GM18511 (cell line): ENCODE results near the gene PHF12.

Source experiments
- ATAC-seq: cut with Tn5 transposase; IDR thresholded peaks from one replicate; pipeline ENCODE4 v1.9.1; 2021; ENCODE audit warnings: mild to moderate bottlenecking, moderate library complexity; ENCODE audit not compliant: unreplicated experiment

PHF12 gene

GRCh38 chr17:28955408-28955807 is 4.1 kb upstream of the PHF12 start:
- no peak for ATAC-seq

DNA sequence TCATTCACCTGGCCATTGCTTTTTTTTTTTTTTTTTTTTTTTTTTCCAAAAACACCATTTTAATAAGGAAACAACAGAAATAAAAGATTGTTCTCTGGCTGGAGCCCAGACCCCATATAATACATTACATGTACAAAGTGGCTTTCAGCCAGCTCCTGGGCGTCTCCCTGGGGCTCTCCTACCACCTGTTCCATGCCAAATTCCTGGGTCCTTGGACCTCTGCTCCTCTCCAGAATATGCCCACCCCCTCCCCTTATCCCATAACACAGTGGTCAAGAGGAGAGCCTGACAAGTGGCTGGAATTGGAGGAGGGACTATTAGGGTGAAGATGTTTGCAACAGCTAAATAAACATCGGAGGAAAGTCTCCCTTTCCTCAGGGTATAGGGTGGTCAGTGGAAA is 3.6 kb upstream of the PHF12 start:
- no peak for ATAC-seq

GRCh38 chr17:28953444-28954118 is 2.3 kb upstream of the PHF12 start:
- no peak for ATAC-seq

DNA sequence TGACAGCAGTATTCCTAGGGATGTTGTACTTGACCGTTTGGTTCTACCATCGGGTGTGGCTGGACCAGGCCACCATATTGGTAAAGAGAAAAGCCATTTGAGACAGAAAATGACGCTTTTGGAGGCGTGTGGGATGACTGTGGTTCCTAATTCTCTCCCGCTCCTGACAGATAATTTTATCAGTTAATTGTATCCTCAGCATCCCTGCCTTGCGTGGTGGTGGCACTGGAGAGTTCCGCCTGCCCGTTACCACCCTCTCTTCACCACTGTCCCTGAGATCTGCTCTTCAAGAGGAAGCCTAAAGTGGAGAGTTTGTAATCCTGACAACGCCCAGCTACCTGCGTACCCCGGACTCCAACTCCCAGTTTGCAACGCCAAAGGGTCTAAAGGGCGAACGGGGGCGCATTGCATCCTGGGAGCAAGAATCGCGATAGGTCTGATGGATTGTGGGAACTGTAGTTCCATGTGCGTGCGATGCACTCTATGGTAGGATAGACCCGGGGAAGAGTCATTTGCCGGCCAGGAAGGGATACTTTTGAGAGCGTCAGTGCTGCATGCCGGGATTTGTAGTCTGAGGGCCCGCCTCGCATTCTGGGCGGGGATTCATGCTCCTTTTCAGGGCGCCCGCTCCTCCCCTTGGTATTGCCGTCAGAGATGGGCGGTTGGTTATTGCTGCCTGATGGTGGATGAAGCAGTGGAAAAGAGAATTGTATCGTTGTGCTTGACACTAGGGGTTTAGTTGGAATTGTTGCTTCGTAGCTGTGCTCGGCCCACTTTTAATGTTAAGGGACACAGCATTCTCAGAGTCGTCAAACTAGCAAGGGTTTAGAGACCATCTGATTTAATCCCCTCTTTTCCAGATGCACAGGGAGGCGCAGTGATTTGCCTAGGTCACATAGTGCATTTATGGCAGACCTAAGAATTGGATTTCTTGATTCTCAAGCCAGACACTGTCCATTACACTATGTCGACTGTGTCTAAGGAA is 965 bp upstream of the PHF12 start:
- ATAC-seq = peak; percentile 64

GRCh38 chr17:28950752-28951427 is 428 bp downstream of the PHF12 start:
- ATAC-seq = no peak

- no peak for ATAC-seq
Observed at GRCh38 chr17:28950017-28950751, 1.1 kb downstream of the PHF12 start.

GRCh38 chr17:28949185-28950016 is 1.9 kb downstream of the PHF12 start:
- no peak for ATAC-seq

GRCh38 chr17:28948873-28949184 is 2.5 kb downstream of the PHF12 start:
- no peak for ATAC-seq

DNA sequence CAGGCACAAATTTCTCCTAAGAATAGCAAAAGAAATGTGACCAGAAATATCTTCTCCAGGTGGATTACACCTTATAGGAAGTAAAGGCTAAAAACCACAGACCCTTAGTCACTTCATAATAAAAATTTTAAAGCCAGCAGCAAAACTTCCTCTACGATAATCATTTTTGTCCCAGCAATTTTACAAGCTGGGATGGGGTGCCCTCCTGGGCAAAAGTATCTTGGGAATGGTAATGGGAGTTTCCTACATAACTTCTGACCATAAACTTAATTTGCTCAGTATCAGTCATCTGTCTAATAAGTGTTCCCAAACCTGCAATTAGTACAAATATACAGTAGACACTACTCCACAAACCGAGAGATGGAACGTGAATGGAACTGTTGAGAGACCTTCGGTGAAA is 3.0 kb downstream of the PHF12 start:
- no peak for ATAC-seq

- ATAC-seq = no peak
Observed at GRCh38 chr17:28947639-28948038, 3.7 kb downstream of the PHF12 start.

GRCh38 chr17:28946239-28946638 is 5.1 kb downstream of the PHF12 start:
- ATAC-seq = no peak

DNA sequence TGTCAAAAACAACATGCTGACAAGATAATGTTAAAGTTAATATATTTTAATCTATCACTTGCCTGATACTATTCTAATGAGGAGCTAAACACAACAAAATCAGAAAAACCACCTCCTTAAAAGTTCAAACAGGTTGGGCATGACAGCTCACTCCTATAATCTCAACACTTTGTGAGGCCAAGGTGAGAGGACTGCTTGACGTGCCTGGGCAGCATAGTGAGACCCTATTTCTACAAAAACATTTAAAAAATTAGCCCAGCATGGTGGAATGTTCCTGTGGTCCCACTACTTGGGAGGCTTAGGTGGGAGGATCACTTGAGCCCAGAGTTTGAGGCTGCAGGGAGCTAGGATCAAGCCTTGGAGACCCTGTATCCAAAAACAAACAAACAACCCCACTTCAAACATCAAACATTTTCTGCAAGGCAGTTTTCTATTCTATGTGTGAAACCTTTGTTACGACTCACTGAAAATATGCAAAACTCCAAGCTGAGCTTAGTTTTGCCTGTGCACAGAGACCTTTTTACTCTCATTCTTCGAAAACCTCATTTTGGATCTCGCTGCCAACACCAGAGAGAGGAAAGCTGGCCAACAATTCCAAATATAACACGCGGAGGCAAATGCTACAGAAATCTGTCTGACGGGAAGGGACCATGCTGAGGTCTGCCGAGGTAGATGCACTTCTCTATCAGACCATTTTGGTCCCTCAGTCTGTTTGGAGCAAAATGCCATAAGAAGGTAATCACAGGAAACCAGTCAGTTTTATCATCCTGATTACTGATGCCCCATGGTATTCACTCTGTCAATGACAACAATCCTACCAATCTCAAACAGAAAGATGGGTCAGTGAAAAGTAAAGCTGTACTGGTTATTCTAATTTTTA is 6.2 kb downstream of the PHF12 start:
- ATAC-seq = no peak

DNA sequence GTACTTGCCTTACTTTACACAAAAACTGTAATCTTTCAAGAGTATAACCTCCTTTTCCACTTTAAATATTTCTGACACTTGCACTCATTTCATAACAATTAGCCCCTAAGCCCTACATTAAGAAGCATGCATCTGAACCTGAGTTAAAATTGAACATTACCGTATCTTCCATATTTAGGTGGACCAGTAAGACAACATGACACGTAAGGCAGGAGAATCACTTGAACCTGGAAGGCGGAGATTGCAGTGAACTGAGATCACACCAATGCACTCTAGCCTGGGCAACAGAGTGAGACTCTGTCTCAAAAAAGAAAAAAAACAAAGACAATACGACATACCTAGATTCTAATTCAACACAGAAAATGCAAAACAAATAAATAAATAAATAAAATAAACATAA is 7.0 kb downstream of the PHF12 start:
- ATAC-seq = no peak

DNA sequence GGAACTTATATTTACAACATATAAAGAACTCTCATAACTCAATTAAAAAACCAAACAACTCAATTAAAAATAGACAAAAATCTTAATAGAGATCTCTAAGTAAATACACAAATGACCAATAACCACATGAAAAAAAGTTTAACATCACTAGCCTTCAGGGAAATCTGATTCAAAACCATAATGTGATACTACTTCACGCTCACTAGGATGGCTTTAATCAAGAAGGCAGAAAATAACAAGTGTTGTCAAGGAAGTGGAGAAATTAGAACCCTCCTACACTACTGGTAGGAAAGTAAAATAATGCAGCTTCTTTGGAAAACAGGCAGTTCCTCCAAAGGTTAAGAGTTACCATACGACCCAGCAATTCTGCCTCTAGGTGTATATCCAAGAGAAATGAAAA is 8.4 kb downstream of the PHF12 start:
- ATAC-seq = no peak

DNA sequence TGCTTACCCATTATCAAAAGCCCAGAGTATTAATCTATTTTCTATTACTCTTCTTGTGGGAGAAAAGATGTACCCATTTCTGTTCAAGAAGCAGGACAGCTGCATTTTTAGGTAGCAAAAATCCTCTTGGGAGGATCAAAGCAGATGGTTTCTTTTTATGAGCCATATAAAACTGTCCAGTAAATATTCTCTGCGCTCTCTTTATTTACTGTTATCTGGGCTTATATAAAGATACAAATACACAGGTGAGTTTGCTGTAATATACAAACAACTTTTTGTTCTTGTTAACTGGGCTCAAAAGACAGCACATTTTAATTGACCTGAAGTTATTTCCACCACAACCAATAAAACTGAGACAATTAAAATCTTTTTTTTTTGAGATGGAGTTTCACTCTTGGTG is 10.1 kb downstream of the PHF12 start:
- ATAC-seq = no peak

DNA sequence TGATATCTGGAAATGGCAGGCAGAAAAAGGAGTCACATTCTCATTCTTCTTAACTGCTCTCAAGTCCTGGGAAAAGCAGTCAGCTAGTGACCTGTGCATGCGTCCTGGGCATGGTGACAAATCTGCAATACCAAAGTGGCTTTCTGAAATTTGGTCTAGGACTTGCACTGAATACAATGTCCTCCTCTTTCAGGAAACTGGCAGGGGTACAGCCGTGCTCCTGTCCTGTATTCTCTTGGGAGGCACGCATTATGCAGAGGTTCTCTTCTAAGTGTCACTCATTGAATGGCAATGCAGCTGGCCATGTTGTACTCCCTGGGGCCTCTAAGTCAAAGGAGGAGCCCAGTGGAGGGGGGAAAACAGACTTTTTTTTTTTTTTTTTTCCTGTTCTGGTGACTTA is 10.6 kb downstream of the PHF12 start:
- ATAC-seq = no peak

DNA sequence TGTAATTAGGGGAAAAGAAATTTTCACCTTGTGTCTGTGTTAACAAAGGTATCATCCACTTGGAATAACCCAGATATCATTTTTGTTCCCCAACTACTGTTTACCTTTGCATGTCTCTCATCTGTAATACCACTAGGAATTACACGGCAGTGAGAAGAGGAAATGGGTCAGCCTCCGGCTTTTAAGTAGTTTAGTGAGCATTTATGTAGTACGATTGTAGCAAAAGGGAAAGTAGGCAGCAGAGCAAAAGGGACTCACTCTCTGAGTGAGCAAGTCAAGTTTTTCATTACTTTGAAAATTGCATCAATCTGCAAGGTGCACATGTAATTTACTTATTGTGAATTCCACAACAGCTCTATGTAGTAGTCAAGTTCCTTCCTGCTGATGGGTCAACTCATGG is 11.2 kb downstream of the PHF12 start:
- ATAC-seq = no peak

DNA sequence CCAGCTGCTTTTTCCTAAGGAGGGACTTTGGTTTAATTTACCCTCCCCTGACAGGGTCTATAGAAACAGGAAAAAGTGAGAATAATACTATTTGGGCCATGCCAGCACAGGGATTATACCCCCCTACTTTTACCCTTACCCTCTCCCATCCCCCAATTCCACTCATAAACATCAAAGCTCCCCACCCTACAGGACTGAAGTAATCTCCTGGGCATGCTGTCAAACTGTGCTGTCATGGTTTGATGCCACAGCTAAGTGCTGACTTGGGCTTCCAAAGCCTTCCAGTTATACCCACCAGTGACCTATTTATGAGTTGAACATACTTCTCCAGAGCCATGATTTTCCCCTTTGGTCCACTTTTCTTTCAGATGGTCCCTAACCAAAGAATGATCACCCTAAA is 12.8 kb downstream of the PHF12 start:
- ATAC-seq = no peak

DNA sequence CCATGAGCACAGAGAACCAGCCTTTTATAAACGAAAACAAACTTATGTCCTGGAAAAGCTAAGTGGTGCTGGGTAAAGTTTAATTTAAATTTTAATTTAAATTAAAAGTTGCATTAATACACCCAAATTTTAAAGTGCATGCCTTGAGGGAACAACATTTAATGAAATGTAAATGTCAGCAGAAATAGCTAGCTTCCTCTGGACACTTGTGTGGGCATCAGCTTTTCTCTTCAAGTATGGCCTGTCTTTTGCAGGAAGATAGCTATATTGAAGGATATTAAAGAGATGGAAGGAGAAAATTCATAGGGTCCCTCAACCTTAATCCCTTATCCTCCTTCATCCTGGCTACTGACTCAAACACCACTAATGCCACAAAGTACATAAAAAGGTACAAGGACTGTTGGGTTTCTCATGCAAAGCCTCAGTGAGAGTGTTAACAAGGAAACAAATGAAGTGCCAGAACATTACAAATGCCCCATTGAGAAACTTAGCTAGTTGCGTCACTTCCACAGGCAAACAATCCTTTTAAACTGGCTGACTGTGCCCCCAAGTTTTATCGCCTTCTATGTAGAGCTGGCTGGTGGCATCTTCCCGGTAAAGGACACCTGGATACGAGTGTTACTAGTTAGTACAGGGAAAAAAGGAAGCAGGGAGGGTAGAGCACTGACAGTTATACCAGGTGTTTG is 14.1 kb downstream of the PHF12 start:
- ATAC-seq = no peak
